ENCODE data around the gene VWC2L.

The VWC2L gene

DNA sequence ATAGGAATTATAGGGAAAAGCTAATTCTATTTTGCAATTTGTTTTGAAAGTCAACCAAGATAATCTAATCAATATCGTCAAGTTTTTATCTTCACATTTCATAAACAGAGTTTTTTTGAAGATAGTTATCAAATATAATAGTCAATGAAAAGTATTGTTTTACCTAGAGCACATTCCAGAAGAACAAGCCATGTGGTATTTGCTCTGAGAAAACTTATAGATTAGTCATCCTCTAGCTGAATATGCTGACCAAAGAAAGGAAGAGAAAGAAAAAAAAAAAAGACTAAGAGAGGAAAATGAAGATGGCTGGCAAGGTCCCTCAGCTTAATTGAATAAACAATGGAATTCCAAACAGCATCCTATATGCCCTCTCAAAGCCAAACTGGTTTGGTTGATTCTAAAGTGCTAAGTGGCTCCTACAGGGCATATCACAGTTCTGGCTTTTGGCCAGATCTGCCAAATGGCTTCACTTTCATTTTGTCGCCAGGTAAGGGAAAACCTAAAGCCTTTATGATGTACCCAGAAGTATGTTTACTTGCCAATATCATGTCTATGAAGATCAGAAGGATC, 132.6 kb downstream of the VWC2L start:
- H3K36me3 Mint-ChIP-seq: no peaks in the 10 kb centered on the region
- no peak overlapping the region for H3K4me3 Mint-ChIP-seq
- ATAC-seq: no peak
- H3K27ac Mint-ChIP-seq: no peak overlapping the region
- no peak for DNase-seq (ENCODE audit: low spot score in 2 of 2)
- H3K9me3 Mint-ChIP-seq: no peaks in the 10 kb centered on the region
- H3K4me1 Mint-ChIP-seq: no peaks in the 10 kb centered on the region

DNA sequence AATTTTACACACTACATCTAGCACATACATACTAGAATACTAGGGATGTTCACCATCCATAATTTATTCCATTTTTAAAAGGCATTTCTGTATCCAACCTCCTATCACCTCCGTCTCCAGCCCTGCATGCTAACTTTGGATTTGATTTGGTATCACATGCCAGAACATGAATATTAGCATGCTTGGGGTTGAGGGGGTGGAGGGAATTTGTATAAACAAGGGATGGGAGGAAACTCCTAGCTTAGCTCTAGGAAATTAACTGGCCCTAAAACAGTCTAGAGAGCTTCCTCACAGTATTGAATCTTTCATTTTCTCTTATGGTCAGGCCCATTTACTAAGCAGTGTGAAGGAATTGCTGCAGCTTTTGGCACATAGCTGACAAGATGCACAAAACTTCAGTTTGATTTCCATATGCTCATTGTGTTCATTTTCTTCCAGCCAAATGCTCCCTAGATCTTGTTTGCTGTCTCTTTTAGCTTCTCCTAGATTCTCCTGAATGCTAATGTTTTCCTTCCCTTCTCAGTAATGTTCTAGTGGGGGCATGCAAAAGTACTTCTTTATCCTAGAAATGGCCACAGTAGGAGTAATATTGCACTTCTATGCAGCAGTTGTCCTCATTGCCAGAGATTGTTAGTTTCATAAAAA, 135.2 kb downstream of the VWC2L start:
- ATAC-seq (no peak), DNase-seq (ENCODE audit: low spot score in 2 of 2) (no peak)
- H3K36me3 Mint-ChIP-seq: no peaks in the 10 kb centered on the region
- no peaks in the 10 kb centered on the region for H3K4me1 Mint-ChIP-seq
- no peak overlapping the region for H3K4me3 Mint-ChIP-seq
- H3K9me3 Mint-ChIP-seq: no peaks in the 10 kb centered on the region
- H3K27ac Mint-ChIP-seq: no peak overlapping the region

DNA sequence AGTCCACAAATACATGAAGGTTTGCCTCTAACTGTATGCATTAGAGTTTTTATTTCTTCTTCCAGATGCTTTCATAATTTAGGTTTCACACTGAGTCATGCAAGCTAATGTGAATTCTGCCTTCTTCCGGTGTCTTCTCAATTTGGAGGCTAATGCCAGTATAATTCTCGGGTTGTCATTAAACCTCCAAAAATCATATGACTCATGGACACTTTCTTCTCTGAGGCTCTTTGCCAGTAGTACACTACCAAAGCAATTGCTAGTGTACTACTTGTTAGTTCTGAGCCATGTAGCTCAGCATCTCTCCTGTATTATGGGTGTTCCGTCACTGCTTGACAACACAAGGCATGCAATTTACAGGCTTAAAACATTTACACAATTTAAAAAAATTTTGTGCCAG, 137.1 kb downstream of the VWC2L start:
- DNase-seq (ENCODE audit: low spot score in 2 of 2) (no peak), ATAC-seq (no peak)
- H3K4me3 Mint-ChIP-seq: no peak overlapping the region
- H3K4me1 Mint-ChIP-seq: no peaks in the 10 kb centered on the region
- H3K27ac Mint-ChIP-seq: no peak overlapping the region
- no peaks in the 10 kb centered on the region for H3K36me3 Mint-ChIP-seq
- H3K9me3 Mint-ChIP-seq: no peaks in the 10 kb centered on the region

DNA sequence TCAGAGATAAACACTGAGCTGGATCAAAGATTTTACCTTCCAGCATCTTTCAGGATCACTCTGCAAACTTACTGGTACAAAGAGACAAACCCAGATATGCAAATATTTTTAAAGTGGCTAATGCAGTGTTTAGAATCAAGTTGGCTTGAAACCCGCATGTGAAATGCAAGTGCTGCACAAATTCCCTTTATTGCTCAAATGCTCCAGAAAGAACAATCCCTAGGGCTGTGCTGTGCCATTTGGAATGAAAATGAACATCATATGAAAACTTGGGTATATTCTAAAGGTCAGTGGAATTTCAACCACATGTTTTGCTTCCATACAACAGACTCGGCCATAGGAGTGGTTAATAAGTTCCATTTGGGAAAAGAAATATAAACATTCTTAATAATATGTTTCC, 139.1 kb downstream of the VWC2L start:
- Mint-ChIP-seq H3K36me3 (no peaks in the 10 kb centered on the region), H3K27ac (no peak overlapping the region), H3K9me3 (no peaks in the 10 kb centered on the region), H3K4me1 (no peaks in the 10 kb centered on the region), H3K4me3 (no peak overlapping the region)
- no peak for ATAC-seq
- DNase-seq (ENCODE audit: low spot score in 2 of 2): no peak

DNA sequence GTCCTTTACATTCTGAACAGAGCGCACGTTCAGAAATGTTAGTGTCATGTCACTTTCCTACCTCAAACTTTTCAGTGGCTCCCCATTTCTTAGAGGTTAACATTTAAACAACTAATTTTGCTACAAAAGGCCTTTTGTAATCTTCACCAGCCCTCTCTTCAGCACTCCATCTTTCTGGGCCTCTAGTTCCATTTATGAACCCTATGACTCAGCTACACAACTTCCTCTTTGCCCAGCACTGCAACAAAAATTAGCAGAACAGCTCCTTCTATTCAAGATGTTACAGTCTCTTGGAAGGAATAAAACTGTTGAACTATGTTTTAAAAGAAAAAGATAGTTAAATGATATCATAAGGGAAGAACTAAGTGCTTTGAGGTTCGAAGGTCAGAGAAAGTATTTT, 139.9 kb downstream of the VWC2L start:
- Mint-ChIP-seq H3K9me3 (no peaks in the 10 kb centered on the region), H3K36me3 (no peaks in the 10 kb centered on the region), H3K4me3 (no peak overlapping the region), H3K27ac (no peak overlapping the region), H3K4me1 (no peaks in the 10 kb centered on the region)
- DNase-seq (ENCODE audit: low spot score in 2 of 2) (no peak), ATAC-seq (no peak)

DNA sequence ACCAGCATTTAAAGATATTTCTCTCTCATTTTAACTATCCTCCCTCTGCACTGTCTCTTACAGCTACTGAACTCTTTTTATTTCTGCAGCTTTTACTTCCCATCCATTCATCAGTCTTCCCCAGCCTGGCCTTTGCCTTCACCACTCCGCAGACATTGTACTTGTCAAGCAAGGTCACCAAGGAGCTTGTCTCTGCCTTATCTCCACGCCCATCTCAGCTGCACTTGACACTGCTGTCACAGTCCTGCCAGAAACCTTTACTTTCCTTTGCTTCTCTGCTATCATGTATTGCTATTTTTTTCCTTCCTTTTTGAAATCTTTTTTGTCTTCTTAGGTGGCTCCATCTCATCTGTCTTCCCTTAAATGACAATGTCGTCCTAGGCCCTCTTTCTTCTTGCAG, 147.0 kb downstream of the VWC2L start:
- H3K4me1 Mint-ChIP-seq: no peaks in the 10 kb centered on the region
- DNase-seq (ENCODE audit: low spot score in 2 of 2) (no peak), ATAC-seq (no peak)
- H3K4me3 Mint-ChIP-seq: no peak overlapping the region
- no peak overlapping the region for H3K27ac Mint-ChIP-seq
- H3K36me3 Mint-ChIP-seq: no peaks in the 10 kb centered on the region
- peaks cover 8% of the 10 kb centered on the region for H3K9me3 Mint-ChIP-seq

DNA sequence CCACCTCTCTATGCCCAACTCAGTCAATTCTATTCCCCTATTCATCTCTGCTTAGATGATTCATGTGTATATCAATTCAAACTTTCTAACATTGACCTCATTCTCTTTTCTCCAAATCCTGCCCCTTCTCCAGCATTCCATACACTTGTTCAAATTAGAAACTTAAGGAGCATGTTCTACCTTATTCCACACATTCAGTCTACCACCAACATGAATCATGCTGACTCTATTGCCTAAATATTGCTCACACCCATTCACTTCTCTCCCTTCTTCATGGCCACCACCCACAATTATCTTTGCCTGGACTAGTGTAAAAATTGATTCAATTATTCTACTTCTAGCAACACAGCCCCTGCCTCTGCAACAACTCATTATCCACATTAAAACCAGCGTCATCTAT, 147.5 kb downstream of the VWC2L start:
- Mint-ChIP-seq H3K27ac (no peak overlapping the region), H3K9me3 (peaks cover 8% of the 10 kb centered on the region), H3K4me1 (no peaks in the 10 kb centered on the region), H3K36me3 (no peaks in the 10 kb centered on the region), H3K4me3 (no peak overlapping the region)
- DNase-seq (ENCODE audit: low spot score in 2 of 2) (no peak), ATAC-seq (no peak)

DNA sequence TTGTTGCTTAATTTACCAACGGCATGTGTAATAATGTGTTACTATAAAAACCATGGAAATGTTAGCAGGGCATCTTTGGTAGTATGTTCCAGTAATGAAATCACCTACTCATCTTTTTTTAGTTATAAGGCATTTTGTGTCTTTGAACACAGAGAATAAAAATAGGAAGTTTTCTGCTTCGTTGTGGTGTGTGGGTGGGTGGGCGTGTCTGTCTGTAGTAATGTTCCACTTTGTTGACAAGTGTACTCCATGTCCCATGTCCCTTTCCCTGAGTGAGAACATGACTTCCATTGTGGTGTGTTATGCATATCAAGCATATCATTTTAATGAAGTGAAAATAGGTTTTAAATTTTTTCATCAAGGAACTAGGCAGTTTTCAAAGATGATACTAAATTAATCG, 149.3 kb downstream of the VWC2L start:
- no peak for DNase-seq (ENCODE audit: low spot score in 2 of 2)
- no peak overlapping the region for H3K27ac Mint-ChIP-seq
- ATAC-seq: no peak
- H3K9me3 Mint-ChIP-seq: peaks cover 8% of the 10 kb centered on the region
- H3K4me3 Mint-ChIP-seq: no peak overlapping the region
- H3K4me1 Mint-ChIP-seq: no peaks in the 10 kb centered on the region
- no peaks in the 10 kb centered on the region for H3K36me3 Mint-ChIP-seq

DNA sequence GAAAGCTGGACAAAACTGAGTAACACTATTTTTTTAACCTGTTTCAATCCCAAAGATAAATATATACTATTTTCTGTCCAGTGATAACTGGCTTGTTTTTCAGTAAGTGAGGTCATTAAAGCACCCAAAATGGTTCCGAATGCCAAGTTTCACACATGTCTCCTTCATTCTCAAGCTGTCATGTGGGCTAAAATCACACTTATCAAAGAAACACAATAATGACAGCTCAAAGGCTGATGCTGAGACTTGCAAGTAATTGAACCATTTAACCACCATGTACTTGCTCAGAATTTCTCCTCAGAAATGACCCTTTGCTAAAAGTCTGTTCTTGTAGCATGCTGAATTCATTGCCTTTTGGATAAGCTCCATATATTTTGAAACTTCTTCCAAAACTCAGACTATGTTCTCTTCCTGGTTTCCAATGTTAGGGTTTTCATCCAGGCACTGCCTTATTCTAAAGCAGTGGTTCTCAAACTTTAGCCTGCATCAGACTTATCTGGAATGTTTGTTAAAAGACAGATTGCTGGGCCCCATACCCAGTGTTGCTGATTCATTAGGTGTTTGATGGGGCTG, 149.8 kb downstream of the VWC2L start:
- H3K36me3 Mint-ChIP-seq: no peaks in the 10 kb centered on the region
- ATAC-seq (no peak), DNase-seq (ENCODE audit: low spot score in 2 of 2) (no peak)
- no peak overlapping the region for H3K4me3 Mint-ChIP-seq
- H3K9me3 Mint-ChIP-seq: peaks cover 8% of the 10 kb centered on the region
- no peaks in the 10 kb centered on the region for H3K4me1 Mint-ChIP-seq
- H3K27ac Mint-ChIP-seq: no peak overlapping the region

DNA sequence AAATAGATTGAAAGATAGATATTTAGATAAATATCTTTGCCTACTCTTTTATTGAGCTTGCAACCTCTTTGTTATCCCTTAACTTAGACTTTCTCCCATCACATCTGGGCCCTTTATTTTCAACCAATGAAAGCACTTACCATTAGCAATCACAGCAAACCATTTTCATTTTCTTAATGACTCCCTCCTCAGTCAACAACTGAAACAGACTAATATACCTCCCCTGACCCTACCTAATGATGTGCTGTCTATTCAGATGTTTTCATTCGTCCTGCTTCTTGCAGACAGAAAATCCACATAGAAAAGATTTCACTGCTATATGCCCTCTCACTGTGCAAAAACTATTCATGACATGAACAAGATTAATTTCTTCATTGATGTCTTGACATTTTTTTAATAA, 154.4 kb downstream of the VWC2L start:
- Mint-ChIP-seq H3K36me3 (no peaks in the 10 kb centered on the region), H3K4me3 (no peak overlapping the region), H3K27ac (no peak overlapping the region), H3K4me1 (no peaks in the 10 kb centered on the region), H3K9me3 (no peaks in the 10 kb centered on the region)
- ATAC-seq (no peak), DNase-seq (ENCODE audit: low spot score in 2 of 2) (no peak)

DNA sequence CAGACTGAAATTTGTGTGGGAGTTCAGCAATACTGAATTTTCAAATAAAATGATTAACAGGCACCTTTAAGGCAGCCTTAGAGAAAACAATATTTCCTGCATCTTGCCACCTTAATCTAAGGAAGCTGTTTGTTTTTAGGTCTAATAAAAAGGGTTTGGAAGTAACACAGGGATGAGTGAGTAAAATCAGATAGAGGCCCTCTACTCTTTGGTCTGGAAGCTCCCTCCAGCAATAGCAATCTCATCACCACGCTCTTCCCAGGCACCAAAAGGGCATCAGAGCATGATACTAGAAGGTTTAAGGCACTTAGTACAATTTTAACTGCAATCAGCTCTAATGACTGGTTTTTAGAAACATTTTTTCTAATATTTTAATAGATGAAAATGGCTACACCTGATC, 155.6 kb downstream of the VWC2L start:
- no peak overlapping the region for H3K27ac Mint-ChIP-seq
- ATAC-seq: no peak
- no peaks in the 10 kb centered on the region for H3K4me1 Mint-ChIP-seq

DNA sequence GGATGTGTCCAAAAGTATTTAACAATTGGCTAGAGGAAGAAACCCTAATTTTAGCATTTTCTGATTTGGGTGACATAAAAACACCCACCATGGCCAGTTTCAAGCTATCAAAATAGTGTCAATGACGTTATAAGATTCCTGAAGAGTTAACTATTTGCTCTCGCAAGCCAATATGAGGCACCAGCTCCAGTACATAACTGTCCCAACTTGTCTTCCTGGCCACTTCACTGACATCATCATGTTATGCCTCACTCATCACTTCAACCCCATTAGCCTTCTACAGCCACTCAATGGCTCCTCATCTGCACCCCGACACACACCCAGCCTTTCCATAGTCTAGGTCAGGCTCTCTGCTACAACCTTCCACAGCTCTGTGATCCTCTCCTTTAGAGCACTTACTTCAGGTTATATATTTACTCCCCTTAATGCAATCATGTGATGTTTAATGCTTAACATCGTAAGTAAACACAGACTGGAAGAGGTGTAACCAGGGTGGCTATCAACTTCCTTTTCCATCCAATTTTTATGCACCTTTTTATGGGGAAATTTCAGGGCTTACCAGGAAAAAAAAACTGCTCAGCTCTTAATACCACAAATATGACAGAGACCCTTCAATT, 158.7 kb downstream of the VWC2L start:
- Mint-ChIP-seq H3K4me3 (no peak overlapping the region), H3K4me1 (no peaks in the 10 kb centered on the region), H3K27ac (no peak overlapping the region), H3K36me3 (no peaks in the 10 kb centered on the region), H3K9me3 (no peaks in the 10 kb centered on the region)
- DNase-seq (ENCODE audit: low spot score in 2 of 2) (no peak), ATAC-seq (no peak)

More for the DNA sequence above, 155.6 kb downstream of the VWC2L start:
- H3K36me3 Mint-ChIP-seq: no peaks in the 10 kb centered on the region
- DNase-seq (ENCODE audit: low spot score in 2 of 2): no peak
- no peaks in the 10 kb centered on the region for H3K9me3 Mint-ChIP-seq
- H3K4me3 Mint-ChIP-seq: no peak overlapping the region

DNA sequence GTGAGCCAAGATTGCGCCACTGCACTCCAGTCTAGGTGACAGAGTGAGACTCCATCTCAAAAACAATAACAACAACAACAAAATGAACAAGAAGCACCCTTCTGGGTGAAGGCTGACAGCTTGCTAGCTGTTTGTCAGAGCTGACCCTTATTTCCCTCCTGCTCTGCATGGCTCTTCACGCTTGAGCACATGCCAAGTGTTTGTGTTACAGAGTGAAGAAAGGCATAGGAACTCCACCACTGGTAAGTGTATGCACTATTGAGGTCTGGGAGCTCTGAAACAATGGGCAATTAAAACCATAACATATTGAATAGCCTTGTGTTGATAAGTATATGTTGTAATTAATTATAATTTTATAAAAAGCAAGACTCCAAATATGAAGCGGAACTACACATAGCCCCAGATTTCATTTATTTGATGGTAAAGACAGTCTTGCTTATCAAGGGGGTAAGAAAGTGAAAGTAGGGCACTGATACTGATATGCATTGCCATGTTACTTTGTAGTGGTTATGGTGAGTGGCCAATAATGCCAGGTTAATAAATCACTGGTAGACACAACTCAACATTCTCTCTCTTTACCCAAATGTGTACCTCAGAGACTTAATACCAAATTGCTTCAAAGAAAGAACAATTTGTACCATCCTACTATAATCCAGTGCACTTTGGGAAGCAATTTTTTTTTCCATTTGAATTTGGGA, 163.4 kb downstream of the VWC2L start:
- no peaks in the 10 kb centered on the region for H3K36me3 Mint-ChIP-seq
- H3K27ac Mint-ChIP-seq: no peak overlapping the region
- ATAC-seq: no peak
- DNase-seq (ENCODE audit: low spot score in 2 of 2): no peak
- no peaks in the 10 kb centered on the region for H3K9me3 Mint-ChIP-seq
- no peak overlapping the region for H3K4me3 Mint-ChIP-seq
- H3K4me1 Mint-ChIP-seq: no peaks in the 10 kb centered on the region

DNA sequence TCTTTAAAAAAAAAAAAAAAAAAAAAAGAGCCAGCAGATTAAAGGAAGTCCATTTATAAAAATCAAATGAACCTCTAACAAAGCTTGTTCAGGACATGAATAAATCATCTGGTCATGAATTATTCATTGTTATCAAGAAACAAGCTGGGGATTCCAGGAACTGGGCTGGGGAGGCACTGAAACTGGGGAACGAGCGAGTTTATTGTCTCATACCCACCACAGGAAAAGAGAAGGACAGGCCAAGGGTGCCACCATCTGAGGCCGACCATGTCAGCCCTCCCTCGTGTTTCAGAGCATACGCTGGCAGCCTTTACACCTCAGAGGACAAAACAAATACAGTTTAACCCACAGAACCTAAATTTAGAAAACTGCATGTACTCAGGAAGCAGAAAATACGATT, 164.2 kb downstream of the VWC2L start:
- H3K9me3 Mint-ChIP-seq: no peaks in the 10 kb centered on the region
- ATAC-seq: no peak
- no peaks in the 10 kb centered on the region for H3K36me3 Mint-ChIP-seq
- H3K4me3 Mint-ChIP-seq: no peak overlapping the region
- no peak overlapping the region for H3K27ac Mint-ChIP-seq
- no peak for DNase-seq (ENCODE audit: low spot score in 2 of 2)
- H3K4me1 Mint-ChIP-seq: no peaks in the 10 kb centered on the region

DNA sequence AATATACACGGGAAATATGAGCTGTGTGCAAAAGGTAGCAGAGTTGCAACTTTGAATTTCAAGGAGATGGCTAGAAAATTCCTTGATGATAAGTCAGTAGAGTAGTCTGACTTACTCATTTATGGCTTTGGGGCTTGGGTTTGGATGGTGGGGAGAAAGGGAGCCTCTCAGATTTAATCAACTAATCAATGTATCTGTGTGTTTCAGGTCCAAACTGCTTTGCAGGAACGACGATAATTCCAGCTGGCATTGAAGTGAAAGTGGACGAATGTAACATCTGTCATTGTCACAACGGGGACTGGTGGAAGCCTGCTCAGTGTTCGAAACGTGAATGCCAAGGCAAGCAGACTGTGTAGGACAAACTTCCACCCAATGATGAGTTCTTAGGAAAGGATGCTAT, 164.6 kb downstream of the VWC2L start:
- H3K4me1 Mint-ChIP-seq: no peaks in the 10 kb centered on the region
- H3K4me3 Mint-ChIP-seq: no peak overlapping the region
- H3K36me3 Mint-ChIP-seq: no peaks in the 10 kb centered on the region
- H3K27ac Mint-ChIP-seq: no peak overlapping the region
- DNase-seq (ENCODE audit: low spot score in 2 of 2): no peak
- H3K9me3 Mint-ChIP-seq: no peaks in the 10 kb centered on the region
- ATAC-seq: no peak

DNA sequence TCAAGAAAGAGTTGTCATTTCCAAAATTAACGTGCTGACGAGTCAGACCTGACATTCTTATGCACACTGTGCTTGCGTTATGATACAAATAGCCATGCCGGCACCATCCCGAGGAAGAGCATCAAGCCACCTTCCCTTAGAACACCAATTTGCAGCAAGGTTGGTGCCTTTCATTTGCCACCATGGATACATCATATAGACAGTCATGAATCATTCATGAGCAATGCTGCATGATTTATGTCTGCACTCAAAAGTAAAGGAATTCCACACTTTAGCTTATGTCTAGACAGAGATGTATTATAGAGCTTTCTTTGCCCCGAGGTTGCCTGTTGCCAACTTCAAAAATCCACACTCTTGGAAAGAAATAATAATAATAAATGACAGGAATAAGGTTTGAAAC, 166.9 kb downstream of the VWC2L start:
- no peaks in the 10 kb centered on the region for H3K9me3 Mint-ChIP-seq
- ATAC-seq: no peak
- H3K36me3 Mint-ChIP-seq: no peaks in the 10 kb centered on the region
- no peak overlapping the region for H3K27ac Mint-ChIP-seq
- no peak for DNase-seq (ENCODE audit: low spot score in 2 of 2)
- H3K4me3 Mint-ChIP-seq: no peak overlapping the region
- H3K4me1 Mint-ChIP-seq: no peaks in the 10 kb centered on the region
